Astrocyte (in vitro differentiated cells and primary cell): ENCODE measurements around the gene EFCAB6.
A peak's percentile ranks its signal among the peaks of the same experiment; 100 is the strongest.

Experiments
- EZH2 ChIP-seq: IDR thresholded peaks from 2 replicates; pipeline ENCODE4 v1.6.1; 2012; ENCODE audit warnings: mild to moderate bottlenecking, low read length, inconsistent platforms; ENCODE audit not compliant: insufficient read depth
- TF ChIP-seq, protein P1 (sequence below): IDR thresholded peaks from 2 replicates; pipeline ENCODE4 v1.5.1; 2011; ENCODE audit warnings: low read depth, mild to moderate bottlenecking, inconsistent platforms, low read length, moderate library complexity; ENCODE audit not compliant: insufficient read depth

DNA sequence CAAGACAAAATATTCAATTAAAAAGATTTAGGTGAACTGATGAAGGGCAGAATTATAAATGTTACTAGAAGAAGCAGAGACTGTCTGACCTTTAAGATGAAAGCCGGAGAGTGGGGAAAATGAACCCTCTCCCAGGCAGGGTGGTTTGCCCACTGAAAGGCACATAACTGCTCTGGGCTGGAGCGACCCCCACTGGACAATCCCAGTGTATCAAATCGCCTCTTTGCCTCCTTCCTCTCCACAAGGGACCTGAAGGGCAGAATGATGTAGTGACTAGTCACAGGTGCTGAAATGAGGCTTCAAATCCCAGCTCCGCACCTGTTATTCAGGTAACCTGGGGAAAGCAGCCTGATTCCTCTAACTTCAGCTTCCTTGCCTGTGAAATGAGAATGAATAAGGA lies 69.0 kb downstream of the EFCAB6 start:
- TF ChIP-seq, protein P1, sequence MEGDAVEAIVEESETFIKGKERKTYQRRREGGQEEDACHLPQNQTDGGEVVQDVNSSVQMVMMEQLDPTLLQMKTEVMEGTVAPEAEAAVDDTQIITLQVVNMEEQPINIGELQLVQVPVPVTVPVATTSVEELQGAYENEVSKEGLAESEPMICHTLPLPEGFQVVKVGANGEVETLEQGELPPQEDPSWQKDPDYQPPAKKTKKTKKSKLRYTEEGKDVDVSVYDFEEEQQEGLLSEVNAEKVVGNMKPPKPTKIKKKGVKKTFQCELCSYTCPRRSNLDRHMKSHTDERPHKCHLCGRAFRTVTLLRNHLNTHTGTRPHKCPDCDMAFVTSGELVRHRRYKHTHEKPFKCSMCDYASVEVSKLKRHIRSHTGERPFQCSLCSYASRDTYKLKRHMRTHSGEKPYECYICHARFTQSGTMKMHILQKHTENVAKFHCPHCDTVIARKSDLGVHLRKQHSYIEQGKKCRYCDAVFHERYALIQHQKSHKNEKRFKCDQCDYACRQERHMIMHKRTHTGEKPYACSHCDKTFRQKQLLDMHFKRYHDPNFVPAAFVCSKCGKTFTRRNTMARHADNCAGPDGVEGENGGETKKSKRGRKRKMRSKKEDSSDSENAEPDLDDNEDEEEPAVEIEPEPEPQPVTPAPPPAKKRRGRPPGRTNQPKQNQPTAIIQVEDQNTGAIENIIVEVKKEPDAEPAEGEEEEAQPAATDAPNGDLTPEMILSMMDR, result peak; percentile 5
- no peak for TF ChIP-seq EZH2
